Liver (tissue), 3 donors: Measurements from ENCODE around the gene VASH1.

Experiments used
- EGR1 ChIP-seq, 2 donors: IDR thresholded peaks; 2 replicates each; pipeline ENCODE4 v1.6.1; 2016 to 2018; ENCODE audit warnings: antibody characterized with exemption in 2 of 2, low read depth in 2 of 2
- FOXA1 ChIP-seq: IDR thresholded peaks from 2 replicates; pipeline ENCODE4 v1.6.1; 2016; ENCODE audit warnings: antibody characterized with exemption
- GABPA ChIP-seq, 2 donors: IDR thresholded peaks in 1 of 2; conservative IDR thresholded peaks in 1 of 2; 2 replicates each; pipeline ENCODE4 v1.6.1; 2016; ENCODE audit warnings: antibody characterized with exemption in 2 of 2, mild to moderate bottlenecking in 1 of 2, moderate library complexity in 1 of 2
- HNF4A ChIP-seq, 2 donors: conservative IDR thresholded peaks; 2 replicates each; pipeline ENCODE4 v1.6.1; 2016; ENCODE audit warnings: antibody characterized with exemption in 2 of 2, mild to moderate bottlenecking in 2 of 2
- HNF4G ChIP-seq: IDR thresholded peaks from 2 replicates; pipeline ENCODE4 v1.6.1; 2016; ENCODE audit warnings: antibody characterized with exemption
- JUND ChIP-seq, 2 donors: IDR thresholded peaks; 2 replicates each; pipeline ENCODE4 v1.6.1; 2016; ENCODE audit warnings: antibody characterized with exemption in 2 of 2
- RAD21 ChIP-seq, 2 donors: IDR thresholded peaks; 2 replicates each; pipeline ENCODE4 v1.6.1; 2016; ENCODE audit warnings: antibody characterized with exemption in 2 of 2, mild to moderate bottlenecking in 2 of 2
- RXRA ChIP-seq, 2 donors: IDR thresholded peaks; 2 replicates each; pipeline ENCODE4 v1.6.1; 2017 to 2018; ENCODE audit warnings: antibody characterized with exemption in 2 of 2, mild to moderate bottlenecking in 1 of 2
- SP1 ChIP-seq: IDR thresholded peaks from 2 replicates; pipeline ENCODE4 v1.6.1; 2018; ENCODE audit warnings: antibody characterized with exemption, mild to moderate bottlenecking
- TAF1 ChIP-seq: conservative IDR thresholded peaks from 2 replicates; pipeline ENCODE4 v1.6.1; 2016; ENCODE audit warnings: antibody characterized with exemption, mild to moderate bottlenecking
- YY1 ChIP-seq: IDR thresholded peaks from 2 replicates; pipeline ENCODE4 v1.6.1; 2016; ENCODE audit warnings: antibody characterized with exemption, mild to moderate bottlenecking
- TF ChIP-seq, protein P1 (sequence below): fragments of 150-350 bp; IDR thresholded peaks from 2 replicates; pipeline ENCODE4 v1.5.1; 2017; ENCODE audit warnings: improper control_type of control experiment, low read depth, low read length; ENCODE audit not compliant: missing input control
- TF ChIP-seq, protein P2 (sequence below): IDR thresholded peaks from 2 replicates; pipeline ENCODE4 v1.6.1; 2016; ENCODE audit warnings: antibody characterized with exemption
- TF ChIP-seq, protein P3 (sequence below): IDR thresholded peaks from 2 replicates; pipeline ENCODE4 v1.6.1; 2016; ENCODE audit warnings: antibody characterized with exemption
- donor health status: healthy.
- donor health status: healthy.

DNA sequence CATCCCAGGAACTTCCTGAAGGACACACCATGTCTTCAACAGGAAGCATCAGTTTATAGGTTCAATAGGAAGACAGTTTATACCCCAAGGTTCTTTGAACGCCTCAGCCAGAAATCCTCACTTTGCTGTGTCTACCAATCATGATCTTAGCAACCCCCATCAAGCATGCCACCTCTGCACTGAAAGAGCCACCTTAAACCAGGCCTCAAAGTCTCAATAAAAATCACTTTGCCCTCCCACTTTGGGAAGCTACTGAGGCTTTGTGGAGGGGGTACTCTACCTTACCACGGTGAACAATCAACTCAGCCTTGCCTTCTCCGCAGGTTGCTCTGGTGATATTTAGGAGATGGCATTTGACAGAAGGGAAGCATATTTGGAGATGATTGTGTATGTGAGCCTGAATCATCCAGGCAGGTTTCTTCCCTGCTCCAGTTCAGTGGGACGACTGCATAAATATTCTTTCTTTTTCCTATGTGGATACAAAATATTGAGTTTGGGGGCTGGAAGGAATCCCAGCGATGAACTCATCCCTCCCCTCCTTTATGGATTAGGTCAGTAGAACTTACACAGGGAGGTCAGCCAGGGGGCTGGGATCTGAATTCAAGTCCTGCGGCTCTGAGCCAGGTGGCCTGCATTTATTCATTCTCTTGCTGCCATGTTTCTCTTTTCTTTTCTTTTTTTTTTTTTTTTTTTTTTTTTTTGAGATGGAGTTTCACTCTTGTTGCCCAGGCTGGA lies 42.8 kb upstream of the VASH1 start:
- no peak for TF ChIP-seq RAD21 (IDR thresholded peaks at IDR 0.05)
- no peak for TF ChIP-seq JUND (IDR thresholded peaks at IDR 0.05)
- TF ChIP-seq, protein P1, sequence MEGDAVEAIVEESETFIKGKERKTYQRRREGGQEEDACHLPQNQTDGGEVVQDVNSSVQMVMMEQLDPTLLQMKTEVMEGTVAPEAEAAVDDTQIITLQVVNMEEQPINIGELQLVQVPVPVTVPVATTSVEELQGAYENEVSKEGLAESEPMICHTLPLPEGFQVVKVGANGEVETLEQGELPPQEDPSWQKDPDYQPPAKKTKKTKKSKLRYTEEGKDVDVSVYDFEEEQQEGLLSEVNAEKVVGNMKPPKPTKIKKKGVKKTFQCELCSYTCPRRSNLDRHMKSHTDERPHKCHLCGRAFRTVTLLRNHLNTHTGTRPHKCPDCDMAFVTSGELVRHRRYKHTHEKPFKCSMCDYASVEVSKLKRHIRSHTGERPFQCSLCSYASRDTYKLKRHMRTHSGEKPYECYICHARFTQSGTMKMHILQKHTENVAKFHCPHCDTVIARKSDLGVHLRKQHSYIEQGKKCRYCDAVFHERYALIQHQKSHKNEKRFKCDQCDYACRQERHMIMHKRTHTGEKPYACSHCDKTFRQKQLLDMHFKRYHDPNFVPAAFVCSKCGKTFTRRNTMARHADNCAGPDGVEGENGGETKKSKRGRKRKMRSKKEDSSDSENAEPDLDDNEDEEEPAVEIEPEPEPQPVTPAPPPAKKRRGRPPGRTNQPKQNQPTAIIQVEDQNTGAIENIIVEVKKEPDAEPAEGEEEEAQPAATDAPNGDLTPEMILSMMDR, result no peak
- no peak for TF ChIP-seq TAF1
- no peak for TF ChIP-seq GABPA (IDR thresholded peaks at IDR 0.05 in 1 of 2, conservative IDR thresholded peaks at IDR 0.05 in 1 of 2)
- no peak for TF ChIP-seq HNF4G
- TF ChIP-seq RXRA (IDR thresholded peaks at IDR 0.05), result no peak
- TF ChIP-seq SP1, result no peak
- TF ChIP-seq YY1, result no peak
- TF ChIP-seq, protein P2, sequence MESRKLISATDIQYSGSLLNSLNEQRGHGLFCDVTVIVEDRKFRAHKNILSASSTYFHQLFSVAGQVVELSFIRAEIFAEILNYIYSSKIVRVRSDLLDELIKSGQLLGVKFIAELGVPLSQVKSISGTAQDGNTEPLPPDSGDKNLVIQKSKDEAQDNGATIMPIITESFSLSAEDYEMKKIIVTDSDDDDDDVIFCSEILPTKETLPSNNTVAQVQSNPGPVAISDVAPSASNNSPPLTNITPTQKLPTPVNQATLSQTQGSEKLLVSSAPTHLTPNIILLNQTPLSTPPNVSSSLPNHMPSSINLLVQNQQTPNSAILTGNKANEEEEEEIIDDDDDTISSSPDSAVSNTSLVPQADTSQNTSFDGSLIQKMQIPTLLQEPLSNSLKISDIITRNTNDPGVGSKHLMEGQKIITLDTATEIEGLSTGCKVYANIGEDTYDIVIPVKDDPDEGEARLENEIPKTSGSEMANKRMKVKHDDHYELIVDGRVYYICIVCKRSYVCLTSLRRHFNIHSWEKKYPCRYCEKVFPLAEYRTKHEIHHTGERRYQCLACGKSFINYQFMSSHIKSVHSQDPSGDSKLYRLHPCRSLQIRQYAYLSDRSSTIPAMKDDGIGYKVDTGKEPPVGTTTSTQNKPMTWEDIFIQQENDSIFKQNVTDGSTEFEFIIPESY, result no peak
- no peak for TF ChIP-seq EGR1 (IDR thresholded peaks at IDR 0.05; ENCODE audit: low read depth in 2 of 2)
- TF ChIP-seq FOXA1, result no peak
- TF ChIP-seq, protein P3, sequence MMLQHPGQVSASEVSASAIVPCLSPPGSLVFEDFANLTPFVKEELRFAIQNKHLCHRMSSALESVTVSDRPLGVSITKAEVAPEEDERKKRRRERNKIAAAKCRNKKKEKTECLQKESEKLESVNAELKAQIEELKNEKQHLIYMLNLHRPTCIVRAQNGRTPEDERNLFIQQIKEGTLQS, result no peak
- TF ChIP-seq HNF4A (conservative IDR thresholded peaks at IDR 0.05), result no peak
